ENCODE data around the gene PDCD1.
"Not testable (repeated sequence)": the region's sequence is repeated elsewhere in the genome, so short reads cannot be mapped to it uniquely, and the experiment has no call there.

PDCD1 gene

DNA sequence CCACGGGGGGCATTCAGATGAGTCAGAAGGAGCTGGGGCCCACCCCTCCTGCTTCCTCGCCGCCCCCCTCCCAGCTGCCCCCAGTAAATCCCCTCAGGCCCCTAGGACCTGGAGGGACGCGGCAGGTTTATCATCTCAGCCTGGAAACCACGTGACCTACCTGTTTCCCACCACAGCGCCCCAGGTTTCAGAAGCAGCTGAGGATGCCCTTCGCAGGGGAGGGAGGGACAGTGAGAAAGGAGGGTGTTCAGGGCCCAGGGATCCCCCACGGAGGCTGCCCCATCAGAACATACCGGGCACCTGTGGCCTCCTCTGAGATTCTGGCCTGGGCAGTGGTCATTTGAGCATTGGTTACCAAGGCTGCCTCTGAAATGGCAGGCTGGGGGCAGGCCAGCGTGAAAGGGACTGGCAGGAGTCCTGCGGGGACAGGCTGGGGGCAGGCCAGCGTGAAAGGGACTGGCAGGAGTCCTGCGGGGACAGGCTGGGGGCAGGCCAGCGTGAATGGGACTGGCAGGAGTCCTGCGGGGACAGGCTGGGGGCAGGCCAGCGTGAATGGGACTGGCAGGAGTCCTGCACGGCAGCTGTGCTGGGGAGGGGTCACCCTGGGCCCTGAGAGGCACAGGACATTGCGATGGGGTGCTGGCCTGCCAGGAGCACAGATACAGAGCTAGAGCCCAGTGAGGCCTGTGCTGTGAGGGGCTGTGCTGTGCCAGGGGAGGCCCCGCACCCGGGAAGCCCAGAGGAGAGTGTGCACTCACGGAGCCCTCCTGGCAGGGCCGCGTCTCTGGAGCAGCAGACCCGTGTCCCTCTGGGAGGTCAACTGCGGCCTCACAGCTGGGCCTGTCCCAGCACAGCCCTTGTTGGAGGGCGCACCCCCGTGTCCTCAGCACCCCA lies 48.1 kb downstream of the PDCD1 start:
- no peaks in the 10 kb centered on the region for H3K9me3 Mint-ChIP-seq
- DNase-seq: no peak
- H3K27ac Mint-ChIP-seq: no peak overlapping the region
- H3K4me1 Mint-ChIP-seq: no peaks in the 10 kb centered on the region
- H3K4me3 Mint-ChIP-seq: no peak overlapping the region
- H3K36me3 Mint-ChIP-seq: no peaks in the 10 kb centered on the region
- CTCF ChIA-PET: no interaction called here
- peaks cover 10% of the 10 kb centered on the region for H3K27me3 Mint-ChIP-seq

- Mint-ChIP-seq H3K4me3 (no peak overlapping the region), H3K27me3 (peaks cover 15% of the 10 kb centered on the region), H3K4me1 (peaks cover 4% of the 10 kb centered on the region), H3K9me3 (no peaks in the 10 kb centered on the region), H3K27ac (no peak overlapping the region), H3K36me3 (no peaks in the 10 kb centered on the region)
- no peak for DNase-seq
- CTCF ChIA-PET: no interaction called here
These were observed 49.0 kb downstream of the PDCD1 start for GRCh38 chr2:241809383-241810306.

DNA sequence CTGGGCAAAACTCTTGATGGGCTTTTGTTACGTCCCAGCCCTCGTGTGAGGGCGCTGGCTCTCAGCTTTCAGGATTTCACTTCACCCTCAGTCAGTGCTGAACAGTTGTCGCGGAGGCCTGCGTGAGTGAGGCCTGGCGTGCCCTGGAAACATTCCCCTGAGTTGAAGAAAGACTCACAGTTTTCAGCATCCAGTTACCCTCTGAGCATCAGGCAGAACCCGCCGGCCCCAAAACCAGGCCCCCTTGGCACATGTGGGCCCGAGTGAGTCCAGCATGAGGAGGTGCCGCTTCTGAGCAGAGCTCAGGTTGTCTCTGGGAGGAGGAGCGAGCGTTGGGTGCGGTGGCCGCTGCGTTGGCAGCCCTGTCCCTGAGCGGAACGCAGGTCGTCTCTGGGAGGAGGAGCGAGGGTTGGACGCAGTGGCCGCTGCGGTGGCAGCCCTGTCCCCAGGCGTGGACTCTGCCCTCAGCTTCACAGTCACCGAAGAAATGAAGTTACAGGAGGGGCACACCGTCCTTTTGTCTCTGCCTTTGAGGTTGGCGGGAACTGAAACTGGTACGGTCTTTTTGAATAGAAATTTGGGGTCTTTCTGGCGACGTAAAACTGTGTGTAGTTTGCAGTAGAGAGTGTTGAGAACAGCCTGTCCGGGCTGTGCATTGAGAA lies 49.8 kb downstream of the PDCD1 start, which contains the start of gene NEU4:
Gene NEU4 (plus strand): TSS at position 473 of the 662 bp plus-strand sequence. CDS start 5,292 bp downstream, outside the sequence.
- H3K4me1 Mint-ChIP-seq: peaks cover 7% of the 10 kb centered on the region
- H3K36me3 Mint-ChIP-seq: no peaks in the 10 kb centered on the region
- H3K4me3 Mint-ChIP-seq: no peak within 1 kb of the TSS
- DNase-seq: no peak
- no peaks in the 10 kb centered on the region for H3K9me3 Mint-ChIP-seq
- CTCF ChIA-PET: no interaction called here
- H3K27me3 Mint-ChIP-seq: peaks cover 23% of the 10 kb centered on the region
- H3K27ac Mint-ChIP-seq: no peak within 1 kb of the TSS

GRCh38 chr2:241808051-241808720 lies 50.5 kb downstream of the PDCD1 start:
- no peak overlapping the region for H3K4me3 Mint-ChIP-seq
- H3K9me3 Mint-ChIP-seq: no peaks in the 10 kb centered on the region
- peaks cover 9% of the 10 kb centered on the region for H3K4me1 Mint-ChIP-seq
- H3K36me3 Mint-ChIP-seq: no peaks in the 10 kb centered on the region
- no peak overlapping the region for H3K27ac Mint-ChIP-seq
- DNase-seq: no peak
- CTCF ChIA-PET: no interaction called here
- H3K27me3 Mint-ChIP-seq: peaks cover 29% of the 10 kb centered on the region

DNA sequence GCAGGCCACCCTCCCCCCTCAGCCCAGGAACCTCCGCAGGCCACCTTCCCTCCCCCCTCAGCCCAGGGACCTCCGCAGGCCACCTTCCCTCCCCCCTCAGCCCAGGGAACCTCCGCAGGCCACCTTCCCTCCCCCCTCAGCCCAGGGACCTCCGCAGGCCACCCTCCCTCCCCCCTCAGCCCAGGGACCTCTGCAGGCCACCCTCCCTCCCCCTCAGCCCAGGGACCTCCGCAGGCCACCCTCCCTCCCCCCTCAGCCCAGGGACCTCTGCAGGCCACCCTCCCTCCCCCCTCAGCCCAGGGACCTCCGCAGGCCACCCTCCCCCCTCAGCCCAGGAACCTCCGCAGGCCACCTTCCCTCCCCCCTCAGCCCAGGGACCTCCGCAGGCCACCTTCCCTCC lies 52.5 kb downstream of the PDCD1 start:
- DNase-seq, H3K4me1 Mint-ChIP-seq, H3K9me3 Mint-ChIP-seq, H3K4me3 Mint-ChIP-seq, CTCF ChIA-PET, H3K27ac Mint-ChIP-seq, H3K36me3 Mint-ChIP-seq: not testable (repeated sequence)
- H3K27me3 Mint-ChIP-seq: peaks cover 45% of the 10 kb centered on the region

GRCh38 chr2:241804326-241805229 lies 54.1 kb downstream of the PDCD1 start:
- no peak overlapping the region for H3K27ac Mint-ChIP-seq

GRCh38 chr2:241803387-241804325 lies 55.0 kb downstream of the PDCD1 start:
- peak overlapping the region; percentile 52 for H3K4me3 Mint-ChIP-seq
- H3K36me3 Mint-ChIP-seq: no peaks in the 10 kb centered on the region
- no peaks in the 10 kb centered on the region for H3K9me3 Mint-ChIP-seq
- no peak overlapping the region for H3K27ac Mint-ChIP-seq
- CTCF ChIA-PET: interaction anchor here (0.9 to 1.8 kb wide), 5 partner anchors 10 to 102 kb away, joined by 3 to 4 read pairs (median 3); partner anchors contain the start of genes D2HGDH and ING5
- H3K4me1 Mint-ChIP-seq: peaks cover 9% of the 10 kb centered on the region
- peaks cover 39% of the 10 kb centered on the region for H3K27me3 Mint-ChIP-seq
- peak; percentile 59 for DNase-seq

More at GRCh38 chr2:241804326-241805229, 54.1 kb downstream of the PDCD1 start:
- no peak for DNase-seq
- H3K4me1 Mint-ChIP-seq: peaks cover 9% of the 10 kb centered on the region
- peaks cover 47% of the 10 kb centered on the region for H3K27me3 Mint-ChIP-seq
- CTCF ChIA-PET: interaction anchor here (0.9 to 1.8 kb wide), 6 partner anchors 22 to 106 kb away, joined by 3 to 4 read pairs (median 3); partner anchors contain the start of genes D2HGDH and ING5
- no peaks in the 10 kb centered on the region for H3K36me3 Mint-ChIP-seq
- H3K4me3 Mint-ChIP-seq: peak overlapping the region; percentile 43
- no peaks in the 10 kb centered on the region for H3K9me3 Mint-ChIP-seq

- peaks cover 39% of the 10 kb centered on the region for H3K27me3 Mint-ChIP-seq
- H3K27ac Mint-ChIP-seq: no peak overlapping the region
- CTCF ChIA-PET: no interaction called here
- DNase-seq: no peak
- no peaks in the 10 kb centered on the region for H3K36me3 Mint-ChIP-seq
- no peak overlapping the region for H3K4me3 Mint-ChIP-seq
- H3K4me1 Mint-ChIP-seq: peaks cover 9% of the 10 kb centered on the region
- H3K9me3 Mint-ChIP-seq: no peaks in the 10 kb centered on the region
These were observed 56.0 kb downstream of the PDCD1 start for GRCh38 chr2:241802421-241803318.

- CTCF ChIA-PET: no interaction called here
- no peak overlapping the region for H3K27ac Mint-ChIP-seq
- no peak for DNase-seq
- H3K27me3 Mint-ChIP-seq: peaks cover 39% of the 10 kb centered on the region
- peaks cover 9% of the 10 kb centered on the region for H3K4me1 Mint-ChIP-seq
- H3K36me3 Mint-ChIP-seq: no peaks in the 10 kb centered on the region
- no peak overlapping the region for H3K4me3 Mint-ChIP-seq
- H3K9me3 Mint-ChIP-seq: no peaks in the 10 kb centered on the region
These were observed 56.9 kb downstream of the PDCD1 start for GRCh38 chr2:241801611-241802420.

DNA sequence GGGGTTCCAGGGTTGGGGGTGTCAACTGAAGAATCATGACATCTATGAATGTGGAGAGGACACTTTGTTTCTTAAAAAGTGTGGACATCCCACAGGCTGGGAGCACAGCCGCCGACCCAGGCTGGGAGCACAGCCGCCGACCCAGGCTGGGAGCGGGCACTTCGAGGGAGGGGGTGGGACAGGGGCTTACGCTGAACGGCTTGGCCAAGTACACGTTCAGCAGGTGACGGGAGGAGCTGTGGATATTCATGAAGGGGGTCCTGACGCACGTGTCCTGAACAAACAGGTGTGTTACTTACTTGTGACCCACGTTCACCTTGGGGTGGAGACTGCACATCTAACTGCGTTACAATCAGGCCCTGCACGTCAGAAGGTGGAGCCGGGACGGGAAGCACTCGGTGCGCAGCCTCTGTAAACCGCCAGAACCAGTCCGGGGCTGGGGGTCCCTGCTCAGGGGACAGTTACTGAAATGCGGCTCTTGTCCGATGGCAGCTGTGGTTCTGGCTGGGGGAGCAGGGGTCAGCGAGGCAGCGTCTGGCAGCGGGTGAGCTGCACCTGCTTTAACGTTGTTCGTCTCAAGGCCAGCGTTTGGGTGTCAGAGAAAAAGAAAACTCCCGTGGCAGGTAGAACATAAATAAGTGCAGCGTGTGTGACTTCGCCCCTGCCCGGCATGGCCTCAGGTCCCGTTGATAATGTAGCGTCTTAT lies 58.3 kb downstream of the PDCD1 start:
- CTCF ChIA-PET, H3K9me3 Mint-ChIP-seq, H3K36me3 Mint-ChIP-seq, H3K4me1 Mint-ChIP-seq, H3K27ac Mint-ChIP-seq, H3K4me3 Mint-ChIP-seq, DNase-seq: not testable (repeated sequence)
- H3K27me3 Mint-ChIP-seq: peaks cover 39% of the 10 kb centered on the region

Data from activated naive CD4-positive, alpha-beta T cell treated with anti-CD3 and anti-CD28 coated beads, Interleukin-2, amount 10 ng/mL, durations not matched to agents 7 days and 5 days (primary cell).